H9 (cell line): Measurements from ENCODE around the gene CD164L2. TPM values are rescaled to one million over a fixed set of nuclear protein-coding genes. Genes with fewer than 3 reads are reported as not detected.

Source experiments
- DNase-seq: peaks from one replicate; pipeline ENCODE4 v3.0.0-alpha.2; 2017
- H2AFZ ChIP-seq: one replicate; pipeline ENCODE4 v1.6.1; 2013; ENCODE audit warnings: mild to moderate bottlenecking, low read length, control low read depth, moderate library complexity
- H2AK5ac ChIP-seq: 2 replicates; pipeline ENCODE4 v1.6.1; 2013; ENCODE audit warnings: low read length, control low read depth, mixed read lengths; ENCODE audit not compliant: insufficient read length
- H2BK120ac ChIP-seq: one replicate; pipeline ENCODE4 v1.6.1; 2013; ENCODE audit warnings: low read depth, mild to moderate bottlenecking, low read length, control low read depth, inconsistent platforms; ENCODE audit not compliant: poor library complexity, severe bottlenecking
- H2BK12ac ChIP-seq: 2 replicates; pipeline ENCODE4 v1.6.1; 2013; ENCODE audit warnings: low read length, control low read depth, mixed read lengths, low read depth; ENCODE audit not compliant: insufficient read length
- H2BK15ac ChIP-seq: 2 replicates; pipeline ENCODE4 v1.6.1; 2013; ENCODE audit warnings: low read depth, low read length, control low read depth
- H2BK20ac ChIP-seq: one replicate; pipeline ENCODE4 v1.6.1; 2013; ENCODE audit warnings: low read depth, mild to moderate bottlenecking, low read length, control low read depth, inconsistent platforms; ENCODE audit not compliant: poor library complexity, severe bottlenecking
- H2BK5ac ChIP-seq: 2 replicates; pipeline ENCODE4 v1.6.1; 2013; ENCODE audit warnings: low read length, control low read depth, mixed read lengths; ENCODE audit not compliant: insufficient read length
- H3K14ac ChIP-seq: 2 replicates; pipeline ENCODE4 v1.6.1; 2013; ENCODE audit warnings: low read length, control low read depth; ENCODE audit not compliant: insufficient read depth
- H3K18ac ChIP-seq: 2 replicates; pipeline ENCODE4 v1.6.1; 2013; ENCODE audit warnings: low read depth, mild to moderate bottlenecking, mixed read lengths, low read length, control low read depth; ENCODE audit not compliant: insufficient read length
- H3K23ac ChIP-seq: 2 replicates; pipeline ENCODE4 v1.6.1; 2013; ENCODE audit warnings: low read length, control low read depth, mixed read lengths, low read depth; ENCODE audit not compliant: insufficient read length
- H3K23me2 ChIP-seq: 2 replicates; pipeline ENCODE4 v1.6.1; 2013; ENCODE audit warnings: low read depth, mild to moderate bottlenecking, mixed read lengths, low read length, control low read depth; ENCODE audit not compliant: insufficient read length, poor library complexity, severe bottlenecking
- H3K27ac ChIP-seq: 2 replicates; pipeline ENCODE4 v1.5.1; 2013; ENCODE audit warnings: low read length, control low read depth, mixed read lengths, low read depth; ENCODE audit not compliant: insufficient read length
- H3K27me3 ChIP-seq: 2 replicates; pipeline ENCODE4 v1.6.1; 2013; ENCODE audit warnings: low read length, control low read depth, inconsistent platforms; ENCODE audit not compliant: insufficient read depth
- H3K4ac ChIP-seq: 2 replicates; pipeline ENCODE4 v1.6.1; 2013; ENCODE audit warnings: low read depth, mild to moderate bottlenecking, control low read depth, inconsistent platforms, low read length, moderate library complexity
- H3K4me1 ChIP-seq: 2 replicates; pipeline ENCODE4 v1.6.1; 2013; ENCODE audit warnings: low read length, control low read depth, inconsistent platforms; ENCODE audit not compliant: insufficient read depth
- H3K4me2 ChIP-seq: 2 replicates; pipeline ENCODE4 v1.6.1; 2013; ENCODE audit warnings: low read length, control low read depth, mixed read lengths; ENCODE audit not compliant: insufficient read length, insufficient read depth
- H3K56ac ChIP-seq: 2 replicates; pipeline ENCODE4 v1.6.1; 2013; ENCODE audit warnings: low read depth, mild to moderate bottlenecking, mixed read lengths, low read length, control low read depth; ENCODE audit not compliant: insufficient read length
- H3K79me1 ChIP-seq: 2 replicates; pipeline ENCODE4 v1.6.1; 2013; ENCODE audit warnings: low read depth, mild to moderate bottlenecking, moderate library complexity, low read length, control low read depth, inconsistent platforms; ENCODE audit not compliant: insufficient read depth, poor library complexity, severe bottlenecking
- H3K79me2 ChIP-seq: 2 replicates; pipeline ENCODE4 v1.6.1; 2013; ENCODE audit warnings: low read length, control low read depth, inconsistent platforms; ENCODE audit not compliant: insufficient read depth
- H3K9ac ChIP-seq: 2 replicates; pipeline ENCODE4 v1.6.1; 2013; ENCODE audit warnings: low read length, control low read depth, mixed read lengths; ENCODE audit not compliant: insufficient read length; ENCODE audit errors: extremely low read depth
- H3K9me3 ChIP-seq: one replicate; pipeline ENCODE4 v1.6.1; 2013; ENCODE audit warnings: low read depth, low read length, inconsistent platforms; ENCODE audit not compliant: control insufficient read depth
- H3T11ph ChIP-seq: one replicate; pipeline ENCODE4 v1.6.1; 2013; ENCODE audit warnings: mild to moderate bottlenecking, low read length, control low read depth, inconsistent platforms
- H4K20me1 ChIP-seq: one replicate; pipeline ENCODE4 v1.6.1; 2013; ENCODE audit not compliant: control insufficient read depth, insufficient read length, insufficient read depth
- H4K5ac ChIP-seq: 2 replicates; pipeline ENCODE4 v1.6.1; 2013; ENCODE audit warnings: low read depth, mild to moderate bottlenecking, mixed read lengths, low read length, control low read depth; ENCODE audit not compliant: insufficient read length
- H4K8ac ChIP-seq: replicated peaks from 2 replicates; pipeline ENCODE4 v1.6.1; 2013; ENCODE audit warnings: low read length, control low read depth, mixed read lengths, low read depth; ENCODE audit not compliant: insufficient read length
- H4K91ac ChIP-seq: 2 replicates; pipeline ENCODE4 v1.6.1; 2013; ENCODE audit warnings: low read depth, mild to moderate bottlenecking, moderate library complexity, mixed read lengths, low read length, control low read depth; ENCODE audit not compliant: insufficient read length
- H3K27ac Mint-ChIP-seq, 3 experiments: 2 replicates in 2 of 3; 3 replicates in 1 of 3; pipeline ENCODE4 v1.8.0; 2020 to 2021; ENCODE audit warnings: mixed read lengths in 3 of 3, mild to moderate bottlenecking in 1 of 3, moderate library complexity in 1 of 3
- H3K27me3 Mint-ChIP-seq: 2 replicates; pipeline ENCODE4 v1.8.0; 2021; ENCODE audit warnings: low read depth, mild to moderate bottlenecking, moderate library complexity, mixed read lengths
- H3K36me3 Mint-ChIP-seq, 3 experiments: 2 replicates in 2 of 3; 3 replicates in 1 of 3; pipeline ENCODE4 v1.8.0; 2020 to 2021; ENCODE audit warnings: low read depth in 3 of 3, mixed read lengths in 3 of 3; ENCODE audit not compliant: insufficient read depth in 1 of 3
- H3K4me1 Mint-ChIP-seq, 2 experiments: 2 replicates each; pipeline ENCODE4 v1.8.0; 2020; ENCODE audit warnings: mixed read lengths in 2 of 2
- H3K4me3 Mint-ChIP-seq, 2 experiments: 2 replicates in 1 of 2; 3 replicates in 1 of 2; pipeline ENCODE4 v1.8.0; 2020 to 2021; ENCODE audit warnings: mild to moderate bottlenecking in 2 of 2, mixed read lengths in 2 of 2, moderate library complexity in 1 of 2
- H3K9me3 Mint-ChIP-seq, 2 experiments: 2 replicates in 1 of 2; 3 replicates in 1 of 2; pipeline ENCODE4 v1.8.0; 2020; ENCODE audit warnings: mild to moderate bottlenecking in 2 of 2, mixed read lengths in 2 of 2, moderate library complexity in 1 of 2
- WGBS: extraction: QIAGEN DNeasy Blood & Tissue Kit; methylation state at CpG from one replicate; pipeline ENCODE4 v1.1.7; 2013; ENCODE audit warnings: missing lambda C conversion rate, low lambda C conversion rate, mixed read lengths; ENCODE audit not compliant: insufficient read length; ENCODE audit errors: extremely low coverage; 5-methylcytosine and 5-hydroxymethylcytosine counted together
- total RNA-seq: library from RNA; stranded (reverse); gene quantifications from 2 replicates; pipeline ENCODE4 v1.2.1, GENCODE V29; 2021
- TF ChIP-seq, protein P1 (sequence below): fragments of 200-600 bp; sonication (generic); conservative IDR thresholded peaks from 3 replicates; pipeline ENCODE4 v1.8.0; 2021; ENCODE audit warnings: antibody characterized with exemption, mild to moderate bottlenecking

CD164L2 gene
- total RNA-seq, 1 experiment from 2014 or later = 1.2 TPM

GRCh38 chr1:27402349-27402754 lies 19.2 kb upstream of the CD164L2 start:
- DNase-seq = peak; percentile 81
- H3K4me1 Mint-ChIP-seq = peaks cover 51 to 78% of the 10 kb centered on the region in 2 experiments

More at GRCh38 chr1:27402349-27402754, 19.2 kb upstream of the CD164L2 start:
- no peak overlapping the region for H2AFZ ChIP-seq
- H4K91ac ChIP-seq = no peak overlapping the region
- no peak overlapping the region for H2BK12ac ChIP-seq
- H3K79me1 ChIP-seq = no peaks in the 10 kb centered on the region
- H4K8ac ChIP-seq = no peak overlapping the region
- no peak overlapping the region for H3K18ac ChIP-seq
- H2BK120ac ChIP-seq = no peak overlapping the region
- Mint-ChIP-seq H3K36me3 (peaks cover 2 to 3% (median 3%) of the 10 kb centered on the region in 3 experiments; a peak in 6 of 7 replicates), H3K9me3 (no peaks in the 10 kb centered on the region), H3K27me3 (no peaks in the 10 kb centered on the region; the same call in 1 of the 2 replicates), H3K27ac (peak overlapping the region in 2 of 3 experiments; percentile 40 to 83; a peak in 2 of 7 replicates), H3K4me3 (no peak overlapping the region)
- H3K4me2 ChIP-seq = no peak overlapping the region
- H4K5ac ChIP-seq = no peak overlapping the region
- H3K27ac ChIP-seq = no peak overlapping the region
- H3K9ac ChIP-seq = no peak overlapping the region
- no peaks in the 10 kb centered on the region for H3K23me2 ChIP-seq
- H2BK15ac ChIP-seq = no peak overlapping the region
- no peak overlapping the region for H3K56ac ChIP-seq
- H4K20me1 ChIP-seq = no peaks in the 10 kb centered on the region
- H3K9me3 ChIP-seq = no peaks in the 10 kb centered on the region
- TF ChIP-seq, protein P1, sequence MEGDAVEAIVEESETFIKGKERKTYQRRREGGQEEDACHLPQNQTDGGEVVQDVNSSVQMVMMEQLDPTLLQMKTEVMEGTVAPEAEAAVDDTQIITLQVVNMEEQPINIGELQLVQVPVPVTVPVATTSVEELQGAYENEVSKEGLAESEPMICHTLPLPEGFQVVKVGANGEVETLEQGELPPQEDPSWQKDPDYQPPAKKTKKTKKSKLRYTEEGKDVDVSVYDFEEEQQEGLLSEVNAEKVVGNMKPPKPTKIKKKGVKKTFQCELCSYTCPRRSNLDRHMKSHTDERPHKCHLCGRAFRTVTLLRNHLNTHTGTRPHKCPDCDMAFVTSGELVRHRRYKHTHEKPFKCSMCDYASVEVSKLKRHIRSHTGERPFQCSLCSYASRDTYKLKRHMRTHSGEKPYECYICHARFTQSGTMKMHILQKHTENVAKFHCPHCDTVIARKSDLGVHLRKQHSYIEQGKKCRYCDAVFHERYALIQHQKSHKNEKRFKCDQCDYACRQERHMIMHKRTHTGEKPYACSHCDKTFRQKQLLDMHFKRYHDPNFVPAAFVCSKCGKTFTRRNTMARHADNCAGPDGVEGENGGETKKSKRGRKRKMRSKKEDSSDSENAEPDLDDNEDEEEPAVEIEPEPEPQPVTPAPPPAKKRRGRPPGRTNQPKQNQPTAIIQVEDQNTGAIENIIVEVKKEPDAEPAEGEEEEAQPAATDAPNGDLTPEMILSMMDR = peak; percentile 63
- no peak overlapping the region for H2BK20ac ChIP-seq
- H3K23ac ChIP-seq = no peak overlapping the region
- no peak overlapping the region for H2AK5ac ChIP-seq
- H3K14ac ChIP-seq = no peak overlapping the region
- H3T11ph ChIP-seq = no peak overlapping the region
- no peaks in the 10 kb centered on the region for H3K27me3 ChIP-seq
- no CpG with 5 or more reads among the region's 8 CpGs for WGBS
- H2BK5ac ChIP-seq = no peak overlapping the region
- no peaks in the 10 kb centered on the region for H3K4me1 ChIP-seq
- no peaks in the 10 kb centered on the region for H3K79me2 ChIP-seq
- H3K4ac ChIP-seq = no peak overlapping the region
